Vagina (tissue), 2 donors: ENCODE measurements around the gene AUH.

Source experiments
- POLR2AphosphoS5 ChIP-seq, 2 donors: sonication (generic); formaldehyde crosslinking; IDR thresholded peaks; one replicate each; pipeline ENCODE4 v1.9.0; 2017; ENCODE audit warnings: antibody characterized with exemption in 2 of 2, mild to moderate bottlenecking in 2 of 2, low read depth in 1 of 2; ENCODE audit not compliant: insufficient read depth in 1 of 2
- TF ChIP-seq, protein P1 (sequence below), 3 experiments: fragments of 450-650 bp in 2 of 3; fragments of 200-600 bp in 1 of 3; sonication (generic) in 1 of 3; IDR thresholded peaks; one replicate each; pipeline ENCODE4 v1.5.1; 2017 to 2019; ENCODE audit warnings: antibody characterized with exemption in 3 of 3, mild to moderate bottlenecking in 2 of 3, moderate library complexity in 2 of 3

DNA sequence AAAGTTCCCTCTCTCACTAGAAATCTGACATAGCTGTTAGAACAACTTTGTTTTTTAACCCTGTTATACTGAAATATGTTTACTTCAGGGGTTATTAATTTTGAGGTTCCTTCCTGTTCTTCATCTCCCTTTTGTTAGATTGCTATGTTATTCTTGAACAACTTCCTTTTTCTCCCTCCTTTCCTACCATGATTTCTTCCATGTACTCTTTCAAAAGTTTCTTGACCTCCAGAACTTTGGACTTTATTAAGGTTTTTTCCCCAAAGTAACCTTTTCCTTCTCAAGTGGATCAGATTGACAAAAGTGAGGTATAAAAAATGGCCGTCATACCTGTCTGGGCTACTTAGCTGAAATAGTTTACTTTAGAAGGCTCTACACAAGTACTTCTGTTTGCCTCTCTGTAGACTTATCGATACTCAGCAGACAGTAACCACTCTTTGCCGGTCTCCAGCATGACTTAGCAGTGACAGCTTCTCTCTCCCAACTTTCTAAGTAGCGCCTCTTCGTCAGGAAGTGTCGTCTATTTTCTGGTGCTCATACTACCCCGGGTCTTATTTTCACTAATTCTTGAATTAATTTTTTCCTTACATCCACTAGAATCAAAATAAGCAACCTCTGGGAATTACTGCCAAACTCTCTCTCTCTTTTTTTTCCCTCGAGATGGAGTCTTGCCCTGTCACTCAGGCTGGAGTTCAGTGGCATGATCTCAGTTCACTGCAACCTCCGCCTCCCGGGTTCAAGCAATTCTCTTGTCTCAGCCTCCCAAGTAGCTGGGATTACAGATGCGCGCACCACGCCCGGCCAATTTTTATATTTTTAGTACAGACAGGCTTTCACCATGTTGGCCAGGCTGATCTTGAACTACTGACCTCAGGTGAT is 42.2 kb upstream of the AUH start:
- TF ChIP-seq POLR2AphosphoS5 (IDR thresholded peaks at IDR 0.05; ENCODE audit: insufficient read depth in 1 of 2, low read depth in 1 of 2): no peak
- TF ChIP-seq, protein P1, sequence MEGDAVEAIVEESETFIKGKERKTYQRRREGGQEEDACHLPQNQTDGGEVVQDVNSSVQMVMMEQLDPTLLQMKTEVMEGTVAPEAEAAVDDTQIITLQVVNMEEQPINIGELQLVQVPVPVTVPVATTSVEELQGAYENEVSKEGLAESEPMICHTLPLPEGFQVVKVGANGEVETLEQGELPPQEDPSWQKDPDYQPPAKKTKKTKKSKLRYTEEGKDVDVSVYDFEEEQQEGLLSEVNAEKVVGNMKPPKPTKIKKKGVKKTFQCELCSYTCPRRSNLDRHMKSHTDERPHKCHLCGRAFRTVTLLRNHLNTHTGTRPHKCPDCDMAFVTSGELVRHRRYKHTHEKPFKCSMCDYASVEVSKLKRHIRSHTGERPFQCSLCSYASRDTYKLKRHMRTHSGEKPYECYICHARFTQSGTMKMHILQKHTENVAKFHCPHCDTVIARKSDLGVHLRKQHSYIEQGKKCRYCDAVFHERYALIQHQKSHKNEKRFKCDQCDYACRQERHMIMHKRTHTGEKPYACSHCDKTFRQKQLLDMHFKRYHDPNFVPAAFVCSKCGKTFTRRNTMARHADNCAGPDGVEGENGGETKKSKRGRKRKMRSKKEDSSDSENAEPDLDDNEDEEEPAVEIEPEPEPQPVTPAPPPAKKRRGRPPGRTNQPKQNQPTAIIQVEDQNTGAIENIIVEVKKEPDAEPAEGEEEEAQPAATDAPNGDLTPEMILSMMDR (IDR thresholded peaks at IDR 0.05): no peak
